Choroid plexus epithelial cell (primary cell): ENCODE results near the gene PCDHA11.
"Not testable (repeated sequence)": the region's sequence is repeated elsewhere in the genome, so short reads cannot be mapped to it uniquely, and the experiment has no call there.

ENCODE experiments used
- DNase-seq: peaks from one replicate; pipeline ENCODE4 v3.0.0-alpha.2; 2010; ENCODE audit warnings: low read depth
- H3K4me3 ChIP-seq: 2 replicates; pipeline ENCODE4 v1.5.1; 2011; ENCODE audit warnings: low read depth, mild to moderate bottlenecking, control low read depth, low read length, moderate library complexity
- CTCF ChIP-seq: conservative IDR thresholded peaks from 2 replicates; pipeline ENCODE4 v1.5.1; 2011; ENCODE audit warnings: low read depth, mild to moderate bottlenecking, control low read depth, inconsistent platforms, low read length, moderate library complexity

PCDHA11 gene

GRCh38 chr5:140828362-140828737 is 40.4 kb upstream of the PCDHA11 start:
- no peak for DNase-seq
- H3K4me3 ChIP-seq: no peak overlapping the region
- TF ChIP-seq CTCF: no peak

GRCh38 chr5:140829511-140830501 is 39.0 kb upstream of the PCDHA11 start:
- DNase-seq, H3K4me3 ChIP-seq: not testable (repeated sequence)

DNA sequence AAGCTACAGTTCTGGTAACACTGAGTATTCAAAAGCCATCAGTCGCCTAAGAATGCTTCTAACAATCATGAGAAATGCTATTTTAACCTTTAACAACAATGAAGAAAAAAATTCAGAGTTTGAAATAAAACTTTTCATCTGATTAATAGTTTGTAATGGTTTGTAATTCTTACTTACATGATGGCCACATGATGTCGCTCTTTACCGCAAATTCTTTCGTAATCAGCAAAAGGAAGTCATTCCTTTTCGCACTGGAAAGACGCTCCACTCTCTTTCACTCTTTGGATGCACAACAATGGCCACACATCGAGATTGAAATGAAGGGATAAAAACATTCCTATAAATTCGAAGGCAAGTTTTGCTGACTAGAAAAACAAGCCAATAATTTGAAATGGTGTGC is 34.8 kb upstream of the PCDHA11 start, which contains the start of gene PCDHA7:
PCDHA7 (plus strand) TSS at position 277 of the 400 bp plus-strand sequence; CDS start at position 392, 115 bp downstream.
- no peak for TF ChIP-seq CTCF
- H3K4me3 ChIP-seq: no peak within 1 kb of the TSS
- DNase-seq: no peak

GRCh38 chr5:140834439-140835008 is 34.2 kb upstream of the PCDHA11 start:
- not testable (repeated sequence) for DNase-seq, H3K4me3 ChIP-seq

DNA sequence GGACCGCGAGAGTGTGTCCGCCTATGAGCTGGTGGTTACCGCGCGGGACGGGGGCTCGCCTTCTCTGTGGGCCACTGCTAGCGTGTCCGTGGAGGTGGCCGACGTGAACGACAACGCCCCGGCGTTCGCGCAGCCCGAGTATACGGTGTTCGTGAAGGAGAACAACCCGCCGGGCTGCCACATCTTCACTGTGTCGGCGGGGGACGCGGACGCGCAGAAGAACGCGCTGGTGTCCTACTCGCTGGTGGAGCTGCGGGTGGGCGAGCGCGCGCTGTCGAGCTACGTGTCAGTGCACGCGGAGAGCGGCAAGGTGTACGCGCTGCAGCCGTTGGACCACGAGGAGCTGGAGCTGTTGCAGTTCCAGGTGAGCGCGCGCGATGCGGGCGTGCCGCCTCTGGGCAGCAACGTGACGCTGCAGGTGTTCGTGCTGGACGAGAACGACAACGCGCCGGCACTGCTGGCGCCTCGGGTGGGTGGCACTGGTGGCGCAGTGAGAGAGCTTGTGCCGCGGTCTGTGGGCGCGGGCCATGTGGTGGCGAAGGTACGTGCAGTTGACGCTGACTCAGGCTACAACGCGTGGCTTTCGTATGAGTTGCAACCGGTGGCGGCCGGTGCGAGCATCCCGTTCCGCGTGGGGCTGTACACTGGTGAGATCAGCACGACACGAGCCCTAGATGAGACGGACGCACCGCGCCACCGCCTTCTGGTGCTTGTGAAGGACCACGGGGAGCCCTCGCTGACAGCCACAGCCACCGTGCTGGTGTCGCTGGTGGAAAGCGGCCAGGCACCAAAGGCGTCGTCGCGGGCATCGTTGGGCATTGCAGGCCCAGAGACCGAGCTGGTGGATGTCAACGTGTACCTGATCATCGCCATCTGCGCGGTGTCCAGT is 32.9 kb upstream of the PCDHA11 start:
- no peak for DNase-seq
- no peak overlapping the region for H3K4me3 ChIP-seq
- no peak for TF ChIP-seq CTCF

GRCh38 chr5:140840978-140841962 is 27.5 kb upstream of the PCDHA11 start, which contains the start of gene PCDHA8:
PCDHA8 (plus strand) TSS chr5:140841187; CDS start chr5:140841322, 135 bp downstream.
- H3K4me3 ChIP-seq: no peak within 1 kb of the TSS
- no peak for DNase-seq
- no peak for TF ChIP-seq CTCF
